ENCODE results near the gene PVRIG.

DNA sequence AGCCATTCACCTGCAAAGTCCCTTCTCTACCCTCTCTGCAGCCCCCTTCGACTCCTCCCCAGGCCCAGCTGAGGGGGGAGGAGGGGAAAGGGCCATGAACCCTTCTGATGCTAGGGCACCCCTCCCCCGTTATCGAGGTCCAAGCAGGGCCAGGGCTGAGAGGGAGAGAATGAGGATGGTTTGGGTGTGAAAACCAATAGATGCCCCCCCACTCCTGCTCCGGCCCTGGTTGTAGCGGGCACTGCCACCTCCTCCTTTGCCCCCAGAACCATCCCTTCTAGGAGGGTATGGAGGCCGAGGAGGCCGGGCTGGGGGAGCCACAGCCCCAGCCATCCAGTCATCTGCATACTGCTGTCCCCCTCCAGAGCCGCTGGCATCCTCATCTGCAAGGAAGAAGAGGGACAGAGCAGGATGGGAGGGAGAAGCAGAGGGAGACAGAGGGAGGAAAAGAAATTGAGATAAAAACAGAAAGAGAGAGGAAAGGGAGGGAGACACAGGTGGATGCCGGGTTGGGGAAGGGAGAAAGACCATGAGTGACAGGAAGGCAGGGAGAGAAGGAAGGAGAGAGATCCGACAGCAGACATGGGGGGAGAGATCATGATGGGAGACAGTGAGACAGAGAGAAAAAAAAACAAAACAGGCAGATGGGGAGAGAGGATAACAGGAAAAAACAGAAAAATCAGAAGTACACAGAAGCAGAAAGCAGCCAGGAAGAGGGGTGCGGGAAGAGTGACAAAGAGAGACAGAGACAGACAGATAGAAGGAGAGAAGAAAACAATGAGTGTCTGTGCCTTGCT is 49.5 kb upstream of the PVRIG start:
- no peak for TF ChIP-seq POLR2A (IDR thresholded peaks at IDR 0.05)
- TF ChIP-seq, protein P1, sequence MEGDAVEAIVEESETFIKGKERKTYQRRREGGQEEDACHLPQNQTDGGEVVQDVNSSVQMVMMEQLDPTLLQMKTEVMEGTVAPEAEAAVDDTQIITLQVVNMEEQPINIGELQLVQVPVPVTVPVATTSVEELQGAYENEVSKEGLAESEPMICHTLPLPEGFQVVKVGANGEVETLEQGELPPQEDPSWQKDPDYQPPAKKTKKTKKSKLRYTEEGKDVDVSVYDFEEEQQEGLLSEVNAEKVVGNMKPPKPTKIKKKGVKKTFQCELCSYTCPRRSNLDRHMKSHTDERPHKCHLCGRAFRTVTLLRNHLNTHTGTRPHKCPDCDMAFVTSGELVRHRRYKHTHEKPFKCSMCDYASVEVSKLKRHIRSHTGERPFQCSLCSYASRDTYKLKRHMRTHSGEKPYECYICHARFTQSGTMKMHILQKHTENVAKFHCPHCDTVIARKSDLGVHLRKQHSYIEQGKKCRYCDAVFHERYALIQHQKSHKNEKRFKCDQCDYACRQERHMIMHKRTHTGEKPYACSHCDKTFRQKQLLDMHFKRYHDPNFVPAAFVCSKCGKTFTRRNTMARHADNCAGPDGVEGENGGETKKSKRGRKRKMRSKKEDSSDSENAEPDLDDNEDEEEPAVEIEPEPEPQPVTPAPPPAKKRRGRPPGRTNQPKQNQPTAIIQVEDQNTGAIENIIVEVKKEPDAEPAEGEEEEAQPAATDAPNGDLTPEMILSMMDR (IDR thresholded peaks at IDR 0.05) = no peak

Measured in testis (tissue), 2 donors.